Smooth muscle cell of the umbilical artery (primary cell): ENCODE results near the gene PDPN. TPM values are rescaled to one million over a fixed set of nuclear protein-coding genes. Genes with fewer than 3 reads are reported as not detected.

Experiments
- total RNA-seq: library from RNA; depleted of rRNA; stranded (reverse); fragments of >200 nt; gene quantifications from 2 replicates; pipeline ENCODE4 v1.2.3, GENCODE V29; 2014

PDPN gene
- 0.30 TPM in 1 of 2 replicates, not detected in the other for total RNA-seq

GRCh38 chr1:13583595-13583965, at the start of gene PDPN:
TSS of gene PDPN (plus strand) at chr1:13583832. CDS start at chr1:13584034, 202 bp downstream.

Other genes starting within 250 kb of the PDPN start
- not detected in 2 replicates for gene PRAMEF14, start 236.7 kb upstream of the PDPN start, total RNA-seq
- gene PRAMEF19, start 211.9 kb upstream of the PDPN start, total RNA-seq, result not detected in 2 replicates
- not detected in 2 replicates for gene PRAMEF17, start 194.2 kb upstream of the PDPN start, total RNA-seq
- gene PRAMEF20, start 173.4 kb upstream of the PDPN start, total RNA-seq, result not detected in 2 replicates
- gene LRRC38, start 69.8 kb upstream of the PDPN start, total RNA-seq, result not detected in 2 replicates
- gene PRDM2, start 116.4 kb downstream of the PDPN start, total RNA-seq, result 9.2 and 14.3 TPM in 2 replicates